ENCODE data around the gene DMGDH. TPM values are rescaled to one million over a fixed set of nuclear protein-coding genes. Genes with fewer than 3 reads are reported as not detected.

Gene DMGDH
- total and polyA plus RNA-seq, 4 donors, result 28.9 to 130 (median 48.5) TPM

- Histone ChIP-seq H3K36me3 (ENCODE audit: control insufficient read depth in 4 of 4, insufficient read depth in 3 of 4, low read depth in 1 of 4, low read length in 3 of 4) (peaks cover 0 to 14% (median 8%) of the 10 kb centered on the region in 4 donors), H3K27ac (ENCODE audit: low read depth in 1 of 2, low read length in 2 of 2) (peak overlapping the region in 1 of 2 donors; percentile 34), H3K4me3 (ENCODE audit: low read depth in 1 of 3, low read length in 3 of 3) (no peak overlapping the region)
These were observed 12.6 kb downstream of the DMGDH start for GRCh38 chr5:79056847-79057246.

GRCh38 chr5:79055017-79055416 is 14.5 kb downstream of the DMGDH start:
- no peak for DNase-seq (ENCODE audit: low spot score)
- Histone ChIP-seq H3K36me3 (ENCODE audit: control insufficient read depth in 4 of 4, insufficient read depth in 3 of 4, low read depth in 1 of 4, low read length in 3 of 4) (peaks cover 0 to 14% (median 8%) of the 10 kb centered on the region in 4 donors), H3K4me3 (ENCODE audit: low read depth in 1 of 3, low read length in 3 of 3) (no peak overlapping the region), H3K9ac (ENCODE audit: low read depth in 1 of 2, low read length in 2 of 2) (no peak overlapping the region), H3K9me3 (ENCODE audit: control insufficient read depth in 4 of 4, low read length in 3 of 4) (no peaks in the 10 kb centered on the region), H3K4me1 (ENCODE audit: control insufficient read depth in 4 of 4, insufficient read depth in 4 of 4, low read length in 3 of 4) (peaks cover 4 to 43% (median 31%) of the 10 kb centered on the region in 4 donors), H3K27ac (ENCODE audit: low read depth in 1 of 2, low read length in 2 of 2) (peak overlapping the region in 1 of 2 donors; percentile 37), H3K27me3 (ENCODE audit: control insufficient read depth in 4 of 4, insufficient read depth in 4 of 4, low read length in 3 of 4) (no peaks in the 10 kb centered on the region)
- 76% methylated on average over 1 of the region's 1 CpG for WGBS
- TF ChIP-seq RXRA (IDR thresholded peaks at IDR 0.05), result peak; percentile 50 to 54
- TF ChIP-seq HNF4A (conservative IDR thresholded peaks at IDR 0.05), result peak in 1 of 2 donors; percentile 35
- peak; percentile 28 for TF ChIP-seq SP1 (IDR thresholded peaks at IDR 0.05)
- TF ChIP-seq FOXA2 (IDR thresholded peaks at IDR 0.05), result no peak
- TF ChIP-seq HNF4G (IDR thresholded peaks at IDR 0.05), result no peak
- no peak for TF ChIP-seq JUND (IDR thresholded peaks at IDR 0.05)
- peak; percentile 41 for TF ChIP-seq YY1 (IDR thresholded peaks at IDR 0.05)

More at GRCh38 chr5:79056847-79057246, 12.6 kb downstream of the DMGDH start:
- Histone ChIP-seq H3K4me1 (ENCODE audit: control insufficient read depth in 4 of 4, insufficient read depth in 4 of 4, low read length in 3 of 4) (peaks cover 4 to 40% (median 21%) of the 10 kb centered on the region in 4 donors), H3K27me3 (ENCODE audit: control insufficient read depth in 4 of 4, insufficient read depth in 4 of 4, low read length in 3 of 4) (no peaks in the 10 kb centered on the region), H3K9ac (ENCODE audit: low read depth in 1 of 2, low read length in 2 of 2) (no peak overlapping the region), H3K9me3 (ENCODE audit: control insufficient read depth in 4 of 4, low read length in 3 of 4) (no peaks in the 10 kb centered on the region)
- no peak for DNase-seq (ENCODE audit: low spot score)
- TF ChIP-seq YY1 (IDR thresholded peaks at IDR 0.05) (no peak), SP1 (IDR thresholded peaks at IDR 0.05) (no peak), RXRA (IDR thresholded peaks at IDR 0.05) (peak; percentile 44 to 56), FOXA1 (IDR thresholded peaks at IDR 0.05) (no peak), HNF4A (conservative IDR thresholded peaks at IDR 0.05) (peak; percentile 41 to 63), MAX (IDR thresholded peaks at IDR 0.05) (no peak), EGR1 (IDR thresholded peaks at IDR 0.05; ENCODE audit: low read depth in 2 of 2) (no peak)
- TF ChIP-seq, protein P1, sequence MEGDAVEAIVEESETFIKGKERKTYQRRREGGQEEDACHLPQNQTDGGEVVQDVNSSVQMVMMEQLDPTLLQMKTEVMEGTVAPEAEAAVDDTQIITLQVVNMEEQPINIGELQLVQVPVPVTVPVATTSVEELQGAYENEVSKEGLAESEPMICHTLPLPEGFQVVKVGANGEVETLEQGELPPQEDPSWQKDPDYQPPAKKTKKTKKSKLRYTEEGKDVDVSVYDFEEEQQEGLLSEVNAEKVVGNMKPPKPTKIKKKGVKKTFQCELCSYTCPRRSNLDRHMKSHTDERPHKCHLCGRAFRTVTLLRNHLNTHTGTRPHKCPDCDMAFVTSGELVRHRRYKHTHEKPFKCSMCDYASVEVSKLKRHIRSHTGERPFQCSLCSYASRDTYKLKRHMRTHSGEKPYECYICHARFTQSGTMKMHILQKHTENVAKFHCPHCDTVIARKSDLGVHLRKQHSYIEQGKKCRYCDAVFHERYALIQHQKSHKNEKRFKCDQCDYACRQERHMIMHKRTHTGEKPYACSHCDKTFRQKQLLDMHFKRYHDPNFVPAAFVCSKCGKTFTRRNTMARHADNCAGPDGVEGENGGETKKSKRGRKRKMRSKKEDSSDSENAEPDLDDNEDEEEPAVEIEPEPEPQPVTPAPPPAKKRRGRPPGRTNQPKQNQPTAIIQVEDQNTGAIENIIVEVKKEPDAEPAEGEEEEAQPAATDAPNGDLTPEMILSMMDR (IDR thresholded peaks at IDR 0.05; ENCODE audit: low read depth, low read length, missing input control), result no peak
- TF ChIP-seq, protein P2, sequence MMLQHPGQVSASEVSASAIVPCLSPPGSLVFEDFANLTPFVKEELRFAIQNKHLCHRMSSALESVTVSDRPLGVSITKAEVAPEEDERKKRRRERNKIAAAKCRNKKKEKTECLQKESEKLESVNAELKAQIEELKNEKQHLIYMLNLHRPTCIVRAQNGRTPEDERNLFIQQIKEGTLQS (IDR thresholded peaks at IDR 0.05), result no peak

GRCh38 chr5:79053321-79053720 is 16.2 kb downstream of the DMGDH start:
- Histone ChIP-seq H3K4me3 (ENCODE audit: low read depth in 1 of 3, low read length in 3 of 3) (no peak overlapping the region), H3K4me1 (ENCODE audit: control insufficient read depth in 4 of 4, insufficient read depth in 4 of 4, low read length in 3 of 4) (peaks cover 4 to 48% (median 32%) of the 10 kb centered on the region in 4 donors), H3K9ac (ENCODE audit: low read depth in 1 of 2, low read length in 2 of 2) (no peak overlapping the region), H3K36me3 (ENCODE audit: control insufficient read depth in 4 of 4, insufficient read depth in 3 of 4, low read depth in 1 of 4, low read length in 3 of 4) (peaks cover 0 to 14% (median 6%) of the 10 kb centered on the region in 4 donors), H3K27ac (ENCODE audit: low read depth in 1 of 2, low read length in 2 of 2) (no peak overlapping the region), H3K27me3 (ENCODE audit: control insufficient read depth in 4 of 4, insufficient read depth in 4 of 4, low read length in 3 of 4) (no peaks in the 10 kb centered on the region), H3K9me3 (ENCODE audit: control insufficient read depth in 4 of 4, low read length in 3 of 4) (no peaks in the 10 kb centered on the region)
- WGBS, result 95% methylated on average over 4 of the region's 4 CpGs
- TF ChIP-seq TAF1 (conservative IDR thresholded peaks at IDR 0.05) (no peak), MAX (IDR thresholded peaks at IDR 0.05) (no peak)
- DNase-seq (ENCODE audit: low spot score), result no peak
